Activated naive CD4-positive, alpha-beta T cell (primary cell): ENCODE results near the gene CREM.
"Not testable (repeated sequence)": the region's sequence is repeated elsewhere in the genome, so short reads cannot be mapped to it uniquely, and the experiment has no call there.

Experiments used
- DNase-seq, 4 experiments: peaks; one replicate each; lab custom pipeline; 2025; lab: John Stamatoyannopoulos, UW

CREM gene

DNA sequence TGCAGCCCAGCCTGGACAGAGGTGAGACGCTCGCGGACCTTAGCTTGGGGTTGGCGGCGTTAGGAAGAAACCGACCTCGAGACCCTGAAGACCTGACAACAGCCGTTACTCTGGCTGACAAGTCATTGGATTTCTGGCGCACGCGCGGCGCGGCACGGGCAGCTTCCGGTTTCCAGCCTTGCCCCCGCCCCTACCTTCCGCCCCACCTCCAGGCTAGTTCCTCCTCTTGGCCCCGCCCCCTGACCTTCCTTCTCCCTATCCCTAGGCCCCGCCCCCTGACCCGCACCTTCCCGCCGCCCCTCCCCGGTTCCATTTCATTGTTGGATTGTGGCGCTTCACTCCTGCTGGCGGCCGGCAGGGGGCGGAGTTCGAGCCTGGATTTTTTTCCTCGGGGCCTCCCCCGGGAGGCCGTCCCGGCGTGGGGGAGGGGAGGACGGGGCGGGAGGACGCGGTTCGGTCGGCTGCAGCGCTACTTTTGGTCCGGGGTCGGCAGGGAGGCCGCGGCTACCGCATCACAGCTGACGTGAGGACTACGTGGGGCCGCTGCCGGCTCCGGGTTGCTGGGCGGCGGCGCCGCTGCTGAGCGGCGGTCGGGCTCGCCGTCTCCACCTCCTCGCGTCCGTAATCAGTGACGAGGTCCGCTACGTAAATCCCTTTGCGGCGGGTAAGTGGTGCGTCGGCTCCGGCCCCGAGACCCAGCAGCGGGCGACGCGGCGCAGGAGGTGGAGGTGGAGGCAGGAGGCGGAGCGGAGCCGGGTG is at the start of gene CREM:
TSS of gene CREM (plus strand) at position 317 of the 759 bp plus-strand sequence. CDS start 10,990 bp downstream, outside the sequence.
- DNase-seq = peak; percentile 97 to 99 (median 98)

- no peak for DNase-seq
Measured at GRCh38 chr10:35079265-35079664, 47.4 kb upstream of the CREM start.

GRCh38 chr10:35079763-35080162 is 46.9 kb upstream of the CREM start:
- no peak for DNase-seq

- DNase-seq = not testable (repeated sequence)
Measured at GRCh38 chr10:35080261-35080660, 46.4 kb upstream of the CREM start.

- no peak for DNase-seq
Measured at GRCh38 chr10:35083242-35083641, 43.4 kb upstream of the CREM start.

- DNase-seq = no peak
Measured at GRCh38 chr10:35089611-35090161, 37.0 kb upstream of the CREM start.

GRCh38 chr10:35090162-35090954 is 36.3 kb upstream of the CREM start, which contains the start of gene CUL2:
TSS of gene CUL2 (minus strand) at chr10:35090341. CDS start at chr10:35071317, 19,024 bp downstream.
- peak; percentile 76 to 89 (median 83) for DNase-seq

- no peak for DNase-seq
Measured at GRCh38 chr10:35091994-35092790, 34.5 kb upstream of the CREM start.

DNA sequence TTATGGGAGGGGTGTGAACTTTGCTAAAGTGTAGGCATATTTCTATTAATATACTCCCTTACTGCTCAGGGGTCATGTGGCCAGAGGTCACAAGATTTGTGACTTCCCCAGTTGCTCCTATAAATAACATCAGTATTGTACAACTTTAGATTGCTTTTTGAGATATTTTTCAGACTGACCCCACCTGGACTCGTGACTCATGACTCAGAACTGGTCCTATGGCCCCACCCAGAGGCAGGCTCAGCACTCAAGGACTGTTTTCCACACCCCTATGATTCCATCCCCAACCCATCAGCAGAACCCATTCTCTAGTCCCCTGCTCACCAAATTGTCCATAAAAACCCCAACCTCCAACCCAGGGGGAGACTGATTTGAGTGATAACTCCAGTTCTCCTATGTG is 33.8 kb upstream of the CREM start:
- no peak for DNase-seq

GRCh38 chr10:35096312-35096711 is 30.3 kb upstream of the CREM start:
- no peak for DNase-seq

- DNase-seq = no peak
Measured at GRCh38 chr10:35097510-35097909, 29.1 kb upstream of the CREM start.

DNA sequence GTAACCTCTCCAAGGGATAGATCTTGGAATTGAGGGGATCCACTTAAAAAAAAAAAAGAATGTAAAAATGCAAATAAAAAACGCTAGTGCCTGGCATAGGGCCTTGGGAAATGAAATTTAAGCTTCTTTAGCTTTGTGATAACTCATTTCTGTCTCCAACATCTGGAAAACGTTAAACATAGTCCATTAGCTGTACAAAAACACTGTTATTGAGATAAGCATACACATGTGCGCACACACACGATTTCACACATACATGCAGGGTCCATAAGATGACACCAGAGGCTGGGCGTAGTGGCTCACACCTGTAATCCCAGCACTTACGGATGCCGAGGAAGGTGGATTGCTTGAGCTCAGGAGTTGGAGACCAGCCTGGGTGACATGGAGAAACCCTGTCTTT is 22.8 kb upstream of the CREM start:
- DNase-seq = no peak

DNA sequence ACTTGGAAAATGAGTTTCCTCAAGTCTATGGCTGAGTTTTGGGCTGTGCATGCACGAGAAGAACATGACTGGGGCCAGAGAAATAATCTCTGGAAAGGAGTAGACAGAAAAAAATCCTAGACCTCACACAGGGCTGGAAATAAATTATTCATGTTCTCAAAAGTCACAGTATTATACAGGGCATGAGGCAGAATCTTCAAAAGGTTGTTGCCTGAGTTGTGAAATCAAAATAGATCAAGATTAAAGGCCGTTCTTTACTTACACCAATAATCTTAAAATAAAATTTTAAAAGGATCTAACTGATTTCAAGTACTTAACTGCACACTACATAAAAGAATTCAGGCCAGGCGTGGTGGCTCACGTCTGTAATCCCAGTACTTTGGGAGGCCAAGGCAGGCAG is 14.1 kb upstream of the CREM start:
- DNase-seq = no peak

DNA sequence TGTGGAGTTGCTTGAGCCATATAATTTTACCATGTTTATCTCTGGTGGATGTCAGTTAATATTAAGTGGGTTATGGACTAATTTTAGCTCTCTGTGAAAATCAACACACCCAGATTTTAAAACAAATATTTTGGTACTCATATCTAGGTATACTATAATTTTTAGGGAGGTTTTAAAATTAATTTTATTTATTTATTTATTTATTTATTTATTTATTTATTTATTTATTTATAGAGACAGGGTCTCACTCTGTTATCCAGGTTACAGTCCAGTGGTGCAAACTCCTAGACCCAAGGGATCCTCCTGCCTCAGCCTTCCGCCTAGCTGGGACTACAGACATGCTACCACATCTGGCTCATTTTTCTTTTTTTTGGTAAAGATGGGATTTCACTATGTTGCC is 7.3 kb upstream of the CREM start:
- DNase-seq = no peak

- DNase-seq = no peak
Measured at GRCh38 chr10:35124540-35124939, 2.1 kb upstream of the CREM start.

GRCh38 chr10:35126062-35126529 is 550 bp upstream of the CREM start:
- DNase-seq = no peak

DNA sequence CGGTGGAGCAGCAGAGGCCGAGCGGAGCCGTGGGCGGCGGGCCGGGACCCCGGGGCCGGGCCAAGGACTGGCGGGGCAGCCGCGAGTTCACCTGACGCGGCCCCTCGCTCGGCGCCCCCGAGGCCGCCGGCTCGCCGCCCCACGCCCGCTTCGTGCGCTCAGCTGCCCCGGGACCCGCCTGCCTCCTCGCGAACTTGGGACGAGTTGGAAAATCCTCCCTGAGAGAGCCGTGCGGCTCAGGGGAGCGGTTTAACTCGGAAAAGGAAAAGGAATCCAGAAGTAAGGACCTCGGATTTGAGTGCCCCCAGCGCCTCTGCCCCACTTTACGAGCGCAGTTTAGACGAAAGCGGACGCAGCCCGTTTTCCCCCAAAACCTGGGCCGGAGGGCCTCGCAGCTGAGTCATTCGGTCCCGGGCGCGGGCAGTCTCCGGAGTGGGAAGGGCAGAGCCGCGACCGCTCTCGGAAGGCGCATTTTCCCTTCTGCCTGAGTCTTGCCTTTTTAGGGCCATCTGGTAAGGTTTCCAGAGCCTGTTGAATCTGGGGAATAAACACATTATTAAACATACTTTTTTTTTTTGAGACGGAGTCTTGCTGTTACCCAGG is 744 bp downstream of the CREM start:
- DNase-seq = peak; percentile 38 to 51 (median 42)

- DNase-seq = no peak
Measured at GRCh38 chr10:35129185-35129674, 2.6 kb downstream of the CREM start.

DNA sequence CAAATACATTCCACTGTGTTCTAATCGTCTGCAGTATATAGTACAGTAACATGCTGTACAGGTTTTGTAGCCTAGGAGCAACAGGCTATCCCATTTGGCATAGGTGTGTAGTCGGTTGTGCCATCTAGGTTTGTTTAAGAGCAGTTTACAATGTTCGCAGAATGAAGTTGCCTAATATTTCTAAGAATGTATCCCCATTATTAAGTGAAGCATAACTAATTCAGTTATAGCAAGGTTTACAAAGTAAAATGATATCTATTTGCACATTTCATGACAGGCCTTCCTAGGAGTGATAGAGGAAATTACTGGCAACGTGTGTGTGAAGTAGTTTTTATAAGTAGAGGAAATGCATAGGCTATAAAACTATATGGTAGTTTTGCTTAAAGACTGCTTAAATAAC is 4.0 kb downstream of the CREM start:
- no peak for DNase-seq

- DNase-seq = no peak
Measured at GRCh38 chr10:35132727-35133126, 6.1 kb downstream of the CREM start.

DNA sequence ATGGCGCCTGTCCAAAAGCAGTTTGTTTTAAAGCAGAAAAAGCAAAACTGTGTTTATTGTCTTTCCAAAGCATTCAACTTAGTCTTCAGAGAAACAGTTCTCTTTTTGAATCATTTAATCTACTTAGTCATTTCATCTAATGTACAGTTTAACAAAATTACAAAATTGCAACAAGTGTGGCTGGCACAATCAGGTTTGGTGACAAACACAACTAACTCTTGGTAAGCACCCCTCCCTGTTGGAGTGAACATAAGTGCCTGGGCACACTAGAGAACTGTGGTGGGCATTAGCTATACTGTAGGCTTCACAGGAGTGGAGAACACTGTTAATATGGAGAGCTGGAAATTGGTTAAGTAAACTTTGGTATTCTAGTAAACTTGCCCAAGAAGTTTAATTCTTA is 6.9 kb downstream of the CREM start:
- DNase-seq = no peak
